K562 (cell line): ENCODE results near the gene WASHC3. TPM values are rescaled to one million over a fixed set of nuclear protein-coding genes. Genes with fewer than 3 reads are reported as not detected.

Experiments
- ATAC-seq: fragments of 200-7000 bp; cut with Tn5 transposase; 3 replicates; pipeline ENCODE4 v1.9.1; 2020; ENCODE audit warnings: moderate library complexity
- BruUV-seq: library from RNA; stranded (reverse); fragments of 400-500 nt; replicated peaks from 2 replicates; lab custom pipeline; 2021; lab: Mats Ljungman, UMichigan
- CTCF ChIA-PET: fragments of 300-600 bp; formaldehyde crosslinking; extraction: SDS; loops from one replicate; lab custom pipeline; 2021; ENCODE audit warnings: low intra/inter-chr PET ratio; lab: Yijun Ruan, JAX
- POLR2A ChIA-PET: fragments of 300-600, 350-650 bp; sonication (Branson Sonifier 250); formaldehyde crosslinking; extraction: SDS; loops from one replicate; lab custom pipeline; 2021; ENCODE audit warnings: antibody characterized with exemption, inconsistent platforms; lab: Yijun Ruan, JAX
- DNase-seq, 4 experiments: peaks; one replicate each; pipeline versions ENCODE4 v3.0.0 to v3.0.0-alpha.2; 2011 to 2018; ENCODE audit warnings: low spot score in 3 of 4, mixed read lengths in 3 of 4; ENCODE audit errors: extremely low read depth in 1 of 4
- FAIRE-seq: peaks from 2 replicates; lab custom pipeline; 2011; peaks lifted over from hg19 to GRCh38; lab: Jason Lieb, UNC
- H2AFZ ChIP-seq: 2 replicates; pipeline ENCODE4 v1.6.0; 2011; ENCODE audit warnings: low read depth, low read length, control low read depth, inconsistent platforms
- H3K27ac ChIP-seq: fragments of 200-600 bp; 3 replicates; pipeline ENCODE4 v1.8.0; 2011; ENCODE audit warnings: low read depth, mild to moderate bottlenecking, control low read depth, inconsistent platforms, low read length, moderate library complexity, mixed read lengths; ENCODE audit errors: extremely low read depth
- H3K27me3 ChIP-seq, 2 experiments: fragments of 300-600 bp in 1 of 2; 2 replicates in 1 of 2; 3 replicates in 1 of 2; pipeline versions ENCODE4 v1.6.0 to v1.8.0; 2011; ENCODE audit warnings: inconsistent platforms in 2 of 2, low read length in 2 of 2, mild to moderate bottlenecking in 1 of 2, mixed read lengths in 1 of 2, moderate library complexity in 1 of 2; ENCODE audit not compliant: control insufficient read depth in 2 of 2, insufficient read depth in 2 of 2
- H3K36me3 ChIP-seq: fragments of 300-600 bp; 3 replicates; pipeline ENCODE4 v1.8.0; 2011; ENCODE audit warnings: mild to moderate bottlenecking, low read length, inconsistent platforms; ENCODE audit not compliant: control insufficient read depth, insufficient read depth
- H3K4me1 ChIP-seq, 2 experiments: fragments of 200-600 bp in 1 of 2; replicated peaks in 1 of 2; 2 replicates in 1 of 2; 3 replicates in 1 of 2; pipeline versions ENCODE4 v1.5.1 to v1.8.0; 2011; ENCODE audit warnings: inconsistent platforms in 2 of 2, low read length in 2 of 2, mild to moderate bottlenecking in 1 of 2, mixed read lengths in 1 of 2, moderate library complexity in 1 of 2; ENCODE audit not compliant: control insufficient read depth in 2 of 2, insufficient read depth in 2 of 2
- H3K4me2 ChIP-seq: 2 replicates; pipeline ENCODE4 v1.6.1; 2011; ENCODE audit warnings: low read length, control low read depth, inconsistent platforms, mixed read lengths; ENCODE audit not compliant: insufficient read depth
- H3K4me3 ChIP-seq: fragments of 200-600 bp; sonication (generic), shearing (Covaris generic); 2 replicates; pipeline ENCODE4 v1.5.1; 2016; ENCODE audit warnings: control low read depth, inconsistent platforms
- H3K79me2 ChIP-seq: fragments of 200-600 bp; 3 replicates; pipeline ENCODE4 v1.8.0; 2011; ENCODE audit warnings: low read length, inconsistent platforms; ENCODE audit not compliant: control insufficient read depth, insufficient read depth
- H3K9ac ChIP-seq, 2 experiments: 2 replicates each; pipeline versions ENCODE4 v1.6.0 to v1.6.1; 2011; ENCODE audit warnings: low read depth in 2 of 2, low read length in 2 of 2, control low read depth in 1 of 2, inconsistent platforms in 1 of 2, mild to moderate bottlenecking in 1 of 2, mixed read lengths in 1 of 2; ENCODE audit not compliant: insufficient read depth in 1 of 2
- H3K9me1 ChIP-seq: one replicate; pipeline ENCODE4 v1.6.0; 2011; ENCODE audit warnings: inconsistent platforms, mild to moderate bottlenecking, low read length, moderate library complexity; ENCODE audit not compliant: control insufficient read depth, insufficient read depth
- H3K9me3 ChIP-seq: replicated peaks from 2 replicates; pipeline ENCODE4 v1.5.1; 2011; ENCODE audit warnings: low read depth, low read length, inconsistent platforms; ENCODE audit not compliant: control insufficient read depth, insufficient read depth
- H4K20me1 ChIP-seq: replicated peaks from 2 replicates; pipeline ENCODE4 v1.6.1; 2011; ENCODE audit warnings: low read length, inconsistent platforms, mixed read lengths; ENCODE audit not compliant: control insufficient read depth, insufficient read depth
- BRF1 ChIP-seq: IDR thresholded peaks from 3 replicates; pipeline ENCODE4 v1.6.1; 2011; ENCODE audit warnings: borderline replicate concordance, mild to moderate bottlenecking; ENCODE audit not compliant: insufficient read length; ENCODE audit errors: extremely low read depth
- CHD2 ChIP-seq: IDR thresholded peaks from 2 replicates; pipeline ENCODE4 v1.6.1; 2011; ENCODE audit warnings: low read depth, low read length
- FOXM1 ChIP-seq, 2 experiments: fragments of 450-650 bp in 1 of 2; sonication (generic) in 1 of 2; formaldehyde crosslinking in 1 of 2; IDR thresholded peaks; 2 replicates each; pipeline versions ENCODE4 v1.6.1 to v1.9.0; 2017 to 2022; ENCODE audit warnings: low read depth in 2 of 2, mild to moderate bottlenecking in 2 of 2, missing genetic modification reagents in 1 of 2, moderate library complexity in 1 of 2
- NFE2 ChIP-seq: IDR thresholded peaks from 2 replicates; pipeline ENCODE4 v1.6.1; 2014; ENCODE audit warnings: antibody characterized with exemption, low read depth
- SMARCA4 ChIP-seq: fragments of 450-650 bp; IDR thresholded peaks from 2 replicates; pipeline ENCODE4 v1.6.1; 2016
- ZNF589 ChIP-seq: fragments of 200-800 bp; sonication (Bioruptor generic); IDR thresholded peaks from 2 replicates; pipeline ENCODE4 v1.6.1; 2016; ENCODE audit warnings: low read depth, missing genetic modification characterization, missing compliant biosample characterization
- ZNF592 ChIP-seq: fragments of 450-650 bp; IDR thresholded peaks from 2 replicates; pipeline ENCODE4 v1.6.1; 2017; ENCODE audit warnings: antibody characterized with exemption, mild to moderate bottlenecking
- in situ Hi-C: fragments of 300-500 bp; cut with MboI; formaldehyde crosslinking; loops from 4 replicates; pipeline ENCODE4 v1.15.0; 2018; ENCODE audit warnings: inconsistent platforms, mixed read lengths
- intact Hi-C: fragments of 100-400 bp; cut with micrococcal nuclease; formaldehyde crosslinking; loops from 2 replicates; pipeline ENCODE4 v1.14.2; 2022
- polyA plus RNA-seq, 8 experiments: library from polyadenylated mRNA; depleted of rRNA in 4 of 8; stranded (reverse) in 5 of 8; unstranded in 3 of 8; fragments of >200 nt; fragmentation: Nextera tagmentation in 2 of 8; fragmentation: Illumina TruSeq in 1 of 8; extraction: Ambion mirVana in 2 of 8; extraction: Trizol in 1 of 8; gene quantifications; 2 replicates each; pipeline versions ENCODE4 v1.2.1 to v1.2.3, GENCODE V29; 2011 to 2014; ENCODE audit warnings: inconsistent platforms in 1 of 8, missing spikeins in 1 of 8
- total RNA-seq, 7 experiments: library from RNA; depleted of rRNA in 6 of 7; stranded (reverse); fragments of >200 nt in 6 of 7; fragmentation: Illumina TruSeq in 2 of 7; extraction: Trizol in 2 of 7; gene quantifications; 2 replicates each; pipeline versions ENCODE4 v1.2.1 to v1.2.3, GENCODE V29; 2011 to 2021; ENCODE audit warnings: low replicate concordance in 1 of 7

The WASHC3 gene
- total and polyA plus RNA-seq, 9 of the 15 experiments (the other 6 are each of a cell fraction or from before 2014, with no cell fraction given), result 14.3 to 74.9 (median 35.1) TPM

- Histone ChIP-seq H3K9me1 (no peaks in the 10 kb centered on the region), H3K36me3 (no peaks in the 10 kb centered on the region), H3K9me3 (no peaks in the 10 kb centered on the region), H3K4me3 (no peak overlapping the region), H2AFZ (no peak overlapping the region), H3K4me2 (no peak overlapping the region), H4K20me1 (no peaks in the 10 kb centered on the region), H3K27me3 (no peaks in the 10 kb centered on the region), H3K9ac (no peak overlapping the region), H3K79me2 (no peaks in the 10 kb centered on the region), H3K27ac (no peak overlapping the region), H3K4me1 (no peaks in the 10 kb centered on the region)
- DNase-seq (no peak), ATAC-seq (no peak), FAIRE-seq (no peak)
- BruUV-seq, result no TSS peak
- in situ Hi-C loops (no loop called here), intact Hi-C loops (no loop called here)
- POLR2A ChIA-PET, result interaction anchor here (1.1 kb wide), 1 partner anchor 10 kb away, joined by 3 read pairs; no protein-coding TSS in a partner anchor
- CTCF ChIA-PET, result no interaction called here
- TF ChIP-seq ZNF589 (CRISPR knock-in tag) (no peak), ZNF592 (no peak), SMARCA4 (no peak), BRF1 (no peak), NFE2 (no peak), FOXM1 (IDR thresholded peaks at IDR 0.05; ENCODE audit: low read depth) (no peak), FOXM1 (CRISPR knock-in tag; IDR thresholded peaks at IDR 0.05; ENCODE audit: low read depth) (no peak), CHD2 (no peak)
Measured at GRCh38 chr12:102031852-102032251, 29.9 kb downstream of the WASHC3 start.
